Gastroesophageal sphincter (tissue), 4 donors: Measurements from ENCODE around the gene EPHA6. TPM values are rescaled to one million over a fixed set of nuclear protein-coding genes. Genes with fewer than 3 reads are reported as not detected.
"Not testable (repeated sequence)": the region's sequence is repeated elsewhere in the genome, so short reads cannot be mapped to it uniquely, and the experiment has no call there.

Experiments
- ATAC-seq: fragments of 150-250 bp; one replicate; pipeline ENCODE4 v1.9.1; 2016; ENCODE audit warnings: mild to moderate bottlenecking, moderate library complexity
- H3K27ac ChIP-seq, 4 donors: fragments of 200-600 bp; sonication (generic) in 3 of 4; 1 replicate in 3 of 4; 2 replicates in 1 of 4; pipeline ENCODE4 v1.5.1; 2016 to 2019
- H3K27me3 ChIP-seq: fragments of 200-600 bp; sonication (generic); one replicate; pipeline ENCODE4 v1.5.1; 2019
- H3K36me3 ChIP-seq, 2 donors: fragments of 200-600 bp; sonication (generic); one replicate each; pipeline ENCODE4 v1.5.1; 2019; ENCODE audit warnings: control low read depth in 1 of 2
- H3K4me1 ChIP-seq, 3 donors: fragments of 200-600 bp; sonication (generic); 1 replicate in 2 of 3; 2 replicates in 1 of 3; pipeline ENCODE4 v1.5.1; 2016 to 2019; ENCODE audit warnings: control low read depth in 2 of 3
- H3K4me3 ChIP-seq, 2 donors: fragments of 200-600 bp; sonication (generic); one replicate each; pipeline ENCODE4 v1.5.1; 2019; ENCODE audit warnings: mild to moderate bottlenecking in 1 of 2, moderate library complexity in 1 of 2
- H3K9me3 ChIP-seq, 3 donors: fragments of 200-600 bp; sonication (generic); one replicate each; pipeline ENCODE4 v1.5.1; 2017 to 2019; ENCODE audit warnings: control low read depth in 2 of 3
- EP300 ChIP-seq: sonication (generic); formaldehyde crosslinking; IDR thresholded peaks from one replicate; pipeline ENCODE4 v1.6.1; 2017; ENCODE audit warnings: antibody characterized with exemption, mild to moderate bottlenecking
- POLR2A ChIP-seq, 2 donors: fragments of 450-650 bp; IDR thresholded peaks; one replicate each; pipeline ENCODE4 v1.6.1; 2017; ENCODE audit warnings: antibody characterized with exemption in 2 of 2, mild to moderate bottlenecking in 2 of 2, moderate library complexity in 1 of 2
- POLR2AphosphoS5 ChIP-seq: sonication (generic); formaldehyde crosslinking; IDR thresholded peaks from one replicate; pipeline ENCODE4 v1.6.1; 2017; ENCODE audit warnings: antibody characterized with exemption
- WGBS, 2 donors: methylation state at CpG; one replicate each; pipeline ENCODE4 v1.1.5; 2018; ENCODE audit warnings: low coverage in 1 of 2; 5-methylcytosine and 5-hydroxymethylcytosine counted together
- total RNA-seq, 4 donors: library from RNA; depleted of rRNA; stranded (reverse); fragments of >200 nt; gene quantifications; one replicate each; pipeline ENCODE4 v1.1.0, GENCODE V29; 2016
- TF ChIP-seq, protein P1 (sequence below), 4 experiments: fragments of 200-600 bp in 2 of 4; fragments of 450-650 bp in 2 of 4; sonication (generic) in 1 of 4; IDR thresholded peaks; one replicate each; pipeline ENCODE4 v1.5.1; 2017 to 2019; ENCODE audit warnings: antibody characterized with exemption in 4 of 4, mild to moderate bottlenecking in 2 of 4, moderate library complexity in 2 of 4

EPHA6 gene
- total RNA-seq, 4 donors from 2014 or later, result 1.6 to 4.2 (median 2.9) TPM

DNA sequence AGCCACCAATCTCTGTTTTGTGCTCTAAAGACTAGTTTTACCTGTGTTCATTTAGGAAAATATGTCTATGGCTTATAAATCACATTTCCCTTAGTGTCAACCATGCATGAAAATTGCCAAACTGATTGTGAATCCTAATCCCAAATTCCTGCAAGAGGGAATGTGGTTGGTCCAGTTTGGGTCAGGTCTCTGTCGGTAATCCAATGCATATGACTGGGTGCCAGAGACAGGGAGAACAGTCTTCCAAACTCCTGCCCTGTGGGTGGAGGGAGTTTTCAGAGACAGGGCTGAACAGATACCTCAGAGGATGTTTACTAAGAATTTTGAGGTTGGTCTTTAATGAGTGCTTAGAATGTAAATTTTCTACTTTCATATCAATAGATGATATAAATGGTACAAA lies 649.6 kb downstream of the EPHA6 start:
- Histone ChIP-seq H3K27ac (no peak overlapping the region), H3K27me3 (no peaks in the 10 kb centered on the region), H3K9me3 (no peaks in the 10 kb centered on the region), H3K4me3 (no peak overlapping the region), H3K36me3 (no peaks in the 10 kb centered on the region), H3K4me1 (peaks cover 0 to 15% (median 3%) of the 10 kb centered on the region in 3 donors)
- ATAC-seq, result no peak
- 0% methylated on average over 1 of the region's 1 CpG for WGBS, 2 donors
- TF ChIP-seq, protein P1, sequence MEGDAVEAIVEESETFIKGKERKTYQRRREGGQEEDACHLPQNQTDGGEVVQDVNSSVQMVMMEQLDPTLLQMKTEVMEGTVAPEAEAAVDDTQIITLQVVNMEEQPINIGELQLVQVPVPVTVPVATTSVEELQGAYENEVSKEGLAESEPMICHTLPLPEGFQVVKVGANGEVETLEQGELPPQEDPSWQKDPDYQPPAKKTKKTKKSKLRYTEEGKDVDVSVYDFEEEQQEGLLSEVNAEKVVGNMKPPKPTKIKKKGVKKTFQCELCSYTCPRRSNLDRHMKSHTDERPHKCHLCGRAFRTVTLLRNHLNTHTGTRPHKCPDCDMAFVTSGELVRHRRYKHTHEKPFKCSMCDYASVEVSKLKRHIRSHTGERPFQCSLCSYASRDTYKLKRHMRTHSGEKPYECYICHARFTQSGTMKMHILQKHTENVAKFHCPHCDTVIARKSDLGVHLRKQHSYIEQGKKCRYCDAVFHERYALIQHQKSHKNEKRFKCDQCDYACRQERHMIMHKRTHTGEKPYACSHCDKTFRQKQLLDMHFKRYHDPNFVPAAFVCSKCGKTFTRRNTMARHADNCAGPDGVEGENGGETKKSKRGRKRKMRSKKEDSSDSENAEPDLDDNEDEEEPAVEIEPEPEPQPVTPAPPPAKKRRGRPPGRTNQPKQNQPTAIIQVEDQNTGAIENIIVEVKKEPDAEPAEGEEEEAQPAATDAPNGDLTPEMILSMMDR (IDR thresholded peaks at IDR 0.05), result no peak
- TF ChIP-seq POLR2A (IDR thresholded peaks at IDR 0.05), result no peak
- TF ChIP-seq EP300, result no peak
- no peak for TF ChIP-seq POLR2AphosphoS5

DNA sequence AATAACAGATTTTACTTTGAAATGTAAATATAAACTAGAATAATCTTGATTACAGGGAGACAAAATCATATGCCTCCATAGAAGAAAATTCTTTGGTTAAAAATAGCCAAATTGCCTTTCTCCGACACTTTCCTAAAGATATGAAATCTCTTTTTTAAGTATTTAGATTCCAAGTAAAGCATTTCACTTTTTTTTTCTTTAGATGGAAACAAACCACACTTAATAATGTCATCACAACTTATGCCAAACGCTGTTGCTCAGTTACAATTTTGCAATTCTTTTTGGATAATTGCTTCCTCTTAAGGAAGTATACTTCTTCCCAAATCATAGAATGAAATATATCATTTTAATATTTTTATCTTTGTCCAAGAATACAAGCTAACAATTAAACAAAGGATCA lies 656.1 kb downstream of the EPHA6 start:
- WGBS, 2 donors, result 13 to 34% methylated on average over 2 of the region's 2 CpGs
- H3K4me3 ChIP-seq, result no peak overlapping the region
- TF ChIP-seq POLR2A (IDR thresholded peaks at IDR 0.05) (no peak), POLR2AphosphoS5 (no peak)
- H3K9me3 ChIP-seq, result no peaks in the 10 kb centered on the region
- no peak overlapping the region for H3K27ac ChIP-seq
- no peak for ATAC-seq
- no peaks in the 10 kb centered on the region for H3K36me3 ChIP-seq
- peaks cover 0 to 4% (median 1%) of the 10 kb centered on the region in 3 donors for H3K4me1 ChIP-seq
- no peaks in the 10 kb centered on the region for H3K27me3 ChIP-seq

DNA sequence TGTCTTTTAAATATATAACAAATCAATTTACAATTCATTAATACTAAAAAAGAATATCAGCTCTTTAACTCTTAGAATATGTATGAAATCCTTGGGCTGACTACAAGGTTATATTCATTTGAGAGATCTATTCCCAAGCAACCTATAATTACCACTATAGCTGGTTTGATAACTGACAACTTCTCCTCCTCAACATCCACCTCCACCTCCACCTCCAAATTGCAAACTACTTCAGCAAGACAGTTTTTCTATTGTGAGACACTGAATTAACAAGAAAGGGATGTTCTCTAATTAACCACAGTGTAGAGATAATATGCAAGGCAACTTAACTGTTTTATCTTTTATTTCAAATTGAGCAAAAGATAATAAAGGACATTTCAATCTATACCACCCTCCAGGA lies 665.3 kb downstream of the EPHA6 start:
- H3K27ac ChIP-seq, result no peak overlapping the region

DNA sequence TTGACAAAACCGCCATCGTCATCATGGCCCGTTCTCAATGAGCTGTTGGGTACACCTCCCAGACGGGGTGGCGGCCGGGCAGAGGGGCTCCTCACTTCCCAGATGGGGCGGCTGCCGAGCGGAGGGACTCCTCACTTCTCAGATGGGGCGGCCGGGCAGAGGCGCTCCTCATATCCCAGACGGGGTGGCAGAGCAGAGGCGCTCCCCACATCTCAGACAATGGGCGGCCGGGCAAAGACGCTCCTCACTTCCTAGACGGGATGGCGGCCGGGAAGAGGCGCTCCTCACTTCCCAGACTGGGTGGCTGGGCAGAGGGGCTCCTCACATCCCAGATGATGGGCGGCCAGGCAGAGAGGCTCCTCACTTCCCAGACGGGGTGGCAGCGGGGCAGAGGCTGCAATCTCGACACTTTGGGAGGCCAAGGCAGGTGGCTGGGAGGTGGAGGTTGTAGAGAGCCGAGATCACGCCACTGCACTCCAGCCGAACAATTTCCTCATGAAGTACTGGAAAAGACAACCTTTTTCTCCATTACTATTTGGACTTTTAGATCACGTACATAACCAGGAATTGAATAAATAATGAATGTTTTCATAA lies 666.4 kb downstream of the EPHA6 start:
- not testable (repeated sequence) for H3K4me1 ChIP-seq, H3K27me3 ChIP-seq, H3K4me3 ChIP-seq, H3K27ac ChIP-seq, H3K9me3 ChIP-seq, H3K36me3 ChIP-seq, ATAC-seq
- WGBS, 2 donors, result 94 to 97% methylated on average over 3 to 4 of the region's 29 CpGs

More for the DNA sequence above, 665.3 kb downstream of the EPHA6 start:
- H3K4me3 ChIP-seq, result no peak overlapping the region
- no peaks in the 10 kb centered on the region for H3K27me3 ChIP-seq
- no peaks in the 10 kb centered on the region for H3K9me3 ChIP-seq
- no peak for TF ChIP-seq POLR2A (IDR thresholded peaks at IDR 0.05)
- no peak for TF ChIP-seq EP300
- TF ChIP-seq, protein P1 (IDR thresholded peaks at IDR 0.05), result no peak
- no peak for TF ChIP-seq POLR2AphosphoS5
- no peak for ATAC-seq
- H3K36me3 ChIP-seq, result no peaks in the 10 kb centered on the region
- H3K4me1 ChIP-seq, result no peaks in the 10 kb centered on the region

DNA sequence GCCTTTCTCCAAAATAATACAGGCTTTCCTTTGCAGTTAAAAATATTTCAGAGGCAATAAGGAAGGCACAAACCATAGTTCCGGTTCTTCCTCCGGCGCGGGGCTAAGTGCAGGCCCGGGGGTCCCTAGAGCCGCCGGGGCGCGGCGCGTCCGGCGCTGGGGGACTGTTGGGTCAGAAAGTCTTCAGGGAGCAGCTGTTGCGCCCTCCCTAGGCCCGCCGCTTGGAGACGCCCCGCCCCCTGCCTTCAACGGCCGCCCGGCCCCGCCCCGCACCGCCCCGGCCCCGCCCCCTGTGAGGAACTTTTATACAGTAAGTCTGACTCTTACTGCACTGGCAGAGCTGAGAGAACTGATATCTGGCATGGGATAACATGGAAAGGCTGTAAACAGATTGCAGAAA lies 667.0 kb downstream of the EPHA6 start:
- no CpG with 5 or more reads among the region's 26 CpGs for WGBS, 2 donors
- ATAC-seq, result no peak

DNA sequence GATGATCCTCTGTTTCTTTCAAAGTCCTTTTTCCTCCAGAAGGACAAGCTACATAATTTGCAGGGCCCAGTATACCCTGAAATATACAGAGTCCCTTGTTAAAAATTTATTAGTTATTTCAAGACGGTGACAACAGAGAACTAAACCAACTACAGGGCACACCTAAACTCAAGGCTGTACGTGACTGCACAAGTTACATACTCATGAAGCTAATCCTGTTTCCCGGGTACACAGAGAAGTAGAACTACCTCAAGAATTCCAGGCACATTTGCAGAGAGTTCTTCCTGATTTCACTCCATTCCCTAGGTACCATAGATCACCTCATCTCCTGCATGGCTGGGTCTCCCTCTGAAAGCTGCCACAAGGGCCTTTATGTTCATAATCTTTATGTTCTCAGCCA lies 670.8 kb downstream of the EPHA6 start:
- Histone ChIP-seq H3K36me3 (no peaks in the 10 kb centered on the region), H3K27ac (no peak overlapping the region), H3K9me3 (no peaks in the 10 kb centered on the region), H3K4me3 (no peak overlapping the region), H3K4me1 (no peaks in the 10 kb centered on the region), H3K27me3 (no peaks in the 10 kb centered on the region)
- WGBS, 2 donors, result 89 to 100% methylated on average over 2 to 3 of the region's 3 CpGs
- ATAC-seq, result no peak
- TF ChIP-seq POLR2A (IDR thresholded peaks at IDR 0.05), result no peak
- no peak for TF ChIP-seq POLR2AphosphoS5
- TF ChIP-seq, protein P1 (IDR thresholded peaks at IDR 0.05), result no peak
- no peak for TF ChIP-seq EP300

More for the DNA sequence above, 667.0 kb downstream of the EPHA6 start:
- Histone ChIP-seq H3K9me3 (no peaks in the 10 kb centered on the region), H3K27me3 (no peaks in the 10 kb centered on the region), H3K36me3 (no peaks in the 10 kb centered on the region), H3K4me1 (no peaks in the 10 kb centered on the region), H3K27ac (no peak overlapping the region), H3K4me3 (no peak overlapping the region)
- TF ChIP-seq POLR2AphosphoS5 (no peak), POLR2A (IDR thresholded peaks at IDR 0.05) (no peak), EP300 (no peak)
- TF ChIP-seq, protein P1 (IDR thresholded peaks at IDR 0.05), result no peak
